CD14-positive monocyte (primary cell): Measurements from ENCODE around the gene SLC24A3. TPM values are rescaled to one million over a fixed set of nuclear protein-coding genes. Genes with fewer than 3 reads are reported as not detected.

Source experiments
- DNase-seq, 3 donors: peaks; one replicate each; pipeline ENCODE4 v3.0.0-alpha.2; 2011 to 2022
- H2AFZ ChIP-seq: 2 replicates; pipeline ENCODE4 v1.6.0; 2012; ENCODE audit warnings: mild to moderate bottlenecking, low read depth, low read length, inconsistent platforms; ENCODE audit not compliant: insufficient read depth, poor library complexity, severe bottlenecking
- H3K27ac ChIP-seq, 2 donors: 1 replicate in 1 of 2; 2 replicates in 1 of 2; pipeline ENCODE4 v1.5.1; 2012 to 2013; ENCODE audit warnings: low read length in 2 of 2, control low read depth in 1 of 2, inconsistent platforms in 1 of 2, low read depth in 1 of 2, mild to moderate bottlenecking in 1 of 2
- H3K27me3 ChIP-seq, 2 donors: one replicate each; pipeline versions ENCODE4 v1.6.0 to v1.6.1; 2011 to 2013; ENCODE audit warnings: low read length in 2 of 2; ENCODE audit not compliant: control insufficient read depth in 2 of 2, insufficient read depth in 2 of 2
- H3K36me3 ChIP-seq, 2 donors: replicated peaks in 1 of 2; 1 replicate in 1 of 2; 2 replicates in 1 of 2; pipeline versions ENCODE4 v1.5.1 to v1.6.1; 2012 to 2013; ENCODE audit warnings: low read length in 2 of 2, control low read depth in 1 of 2, inconsistent platforms in 1 of 2, mild to moderate bottlenecking in 1 of 2; ENCODE audit not compliant: insufficient read depth in 2 of 2, control insufficient read depth in 1 of 2
- H3K4me1 ChIP-seq, 2 donors: 1 replicate in 1 of 2; 2 replicates in 1 of 2; pipeline versions ENCODE4 v1.5.1 to v1.6.1; 2012 to 2013; ENCODE audit warnings: low read length in 2 of 2, control low read depth in 1 of 2, inconsistent platforms in 1 of 2, mild to moderate bottlenecking in 1 of 2, moderate library complexity in 1 of 2; ENCODE audit not compliant: insufficient read depth in 2 of 2, control insufficient read depth in 1 of 2
- H3K4me2 ChIP-seq: replicated peaks from 2 replicates; pipeline ENCODE3; 2012; ENCODE audit warnings: low read length, moderate library complexity, mild to moderate bottlenecking; ENCODE audit not compliant: poor library complexity, severe bottlenecking; ENCODE audit errors: extremely low read depth
- H3K4me3 ChIP-seq, 3 experiments: fragments of 200-600 bp in 1 of 3; sonication (generic) in 1 of 3; replicated peaks in 1 of 3; 1 replicate in 2 of 3; 2 replicates in 1 of 3; pipeline ENCODE4 v1.5.1; 2011 to 2013; ENCODE audit warnings: low read length in 3 of 3, mild to moderate bottlenecking in 3 of 3, control low read depth in 2 of 3, low read depth in 2 of 3, inconsistent platforms in 1 of 3, moderate library complexity in 1 of 3
- H3K79me2 ChIP-seq: 2 replicates; pipeline ENCODE4 v1.6.0; 2012; ENCODE audit warnings: mild to moderate bottlenecking, control low read depth, inconsistent platforms, low read length, moderate library complexity; ENCODE audit not compliant: insufficient read depth
- H3K9ac ChIP-seq: 2 replicates; pipeline ENCODE4 v1.6.0; 2017; ENCODE audit warnings: low read length, mild to moderate bottlenecking; ENCODE audit not compliant: insufficient read depth, poor library complexity, severe bottlenecking
- H3K9me3 ChIP-seq, 2 donors: replicated peaks in 1 of 2; 1 replicate in 1 of 2; 2 replicates in 1 of 2; pipeline versions ENCODE4 v1.5.1 to v1.6.1; 2012 to 2013; ENCODE audit warnings: low read length in 2 of 2, control low read depth in 1 of 2; ENCODE audit not compliant: control insufficient read depth in 1 of 2, insufficient read depth in 1 of 2
- H4K20me1 ChIP-seq: 2 replicates; pipeline ENCODE4 v1.6.0; 2012; ENCODE audit warnings: mild to moderate bottlenecking, low read length, control low read depth, moderate library complexity; ENCODE audit not compliant: insufficient read depth
- H3K27ac Mint-ChIP-seq, 7 donors: one replicate each; pipeline ENCODE4 v1.8.0; 2020; ENCODE audit warnings: mild to moderate bottlenecking in 7 of 7, mixed read lengths in 7 of 7, moderate library complexity in 6 of 7, inconsistent platforms in 2 of 7
- H3K27me3 Mint-ChIP-seq, 3 donors: one replicate each; pipeline ENCODE4 v1.8.0; 2021 to 2022; ENCODE audit warnings: low read depth in 3 of 3, mild to moderate bottlenecking in 3 of 3, mixed read lengths in 3 of 3, moderate library complexity in 3 of 3, inconsistent platforms in 1 of 3
- H3K36me3 Mint-ChIP-seq, 2 donors: one replicate each; pipeline ENCODE4 v1.8.0; 2020; ENCODE audit warnings: mixed read lengths in 2 of 2, inconsistent platforms in 1 of 2, mild to moderate bottlenecking in 1 of 2
- H3K4me1 Mint-ChIP-seq: one replicate; pipeline ENCODE4 v1.8.0; 2020; ENCODE audit warnings: mild to moderate bottlenecking, mixed read lengths
- H3K4me3 Mint-ChIP-seq, 2 donors: one replicate each; pipeline ENCODE4 v1.8.0; 2020; ENCODE audit warnings: mild to moderate bottlenecking in 2 of 2, mixed read lengths in 2 of 2, moderate library complexity in 1 of 2
- H3K9me3 Mint-ChIP-seq, 7 donors: one replicate each; pipeline ENCODE4 v1.8.0; 2020 to 2022; ENCODE audit warnings: mixed read lengths in 7 of 7, mild to moderate bottlenecking in 6 of 7, moderate library complexity in 6 of 7, inconsistent platforms in 2 of 7
- CTCF ChIP-seq: fragments of 200-600 bp; IDR thresholded peaks from one replicate; pipeline ENCODE4 v1.8.0; 2022; ENCODE audit warnings: antibody characterized with exemption, mild to moderate bottlenecking
- WGBS: methylation state at CpG from one replicate; pipeline ENCODE4 v1.1.5; 2013; ENCODE audit warnings: missing lambda C conversion rate; ENCODE audit not compliant: insufficient coverage; 5-methylcytosine and 5-hydroxymethylcytosine counted together
- intact Hi-C, 2 donors: fragments of 100-400 bp; cut with micrococcal nuclease; formaldehyde crosslinking; loops; one replicate each; pipeline versions ENCODE4 v1.15.0 to v1.15.1; 2023
- polyA plus RNA-seq, 3 donors: library from polyadenylated mRNA; depleted of rRNA in 1 of 3; unstranded in 2 of 3; stranded (reverse) in 1 of 3; fragments of 300-500 nt in 2 of 3; fragments of >200 nt in 1 of 3; fragmentation: Illumina TruSeq in 2 of 3; gene quantifications; 1 replicate in 2 of 3; 2 replicates in 1 of 3; pipeline ENCODE4 v1.2.3, GENCODE V29; 2012 to 2021

The SLC24A3 gene
- polyA plus RNA-seq, 3 donors, result 0.04 to 0.08 TPM; not detected in 1

DNA sequence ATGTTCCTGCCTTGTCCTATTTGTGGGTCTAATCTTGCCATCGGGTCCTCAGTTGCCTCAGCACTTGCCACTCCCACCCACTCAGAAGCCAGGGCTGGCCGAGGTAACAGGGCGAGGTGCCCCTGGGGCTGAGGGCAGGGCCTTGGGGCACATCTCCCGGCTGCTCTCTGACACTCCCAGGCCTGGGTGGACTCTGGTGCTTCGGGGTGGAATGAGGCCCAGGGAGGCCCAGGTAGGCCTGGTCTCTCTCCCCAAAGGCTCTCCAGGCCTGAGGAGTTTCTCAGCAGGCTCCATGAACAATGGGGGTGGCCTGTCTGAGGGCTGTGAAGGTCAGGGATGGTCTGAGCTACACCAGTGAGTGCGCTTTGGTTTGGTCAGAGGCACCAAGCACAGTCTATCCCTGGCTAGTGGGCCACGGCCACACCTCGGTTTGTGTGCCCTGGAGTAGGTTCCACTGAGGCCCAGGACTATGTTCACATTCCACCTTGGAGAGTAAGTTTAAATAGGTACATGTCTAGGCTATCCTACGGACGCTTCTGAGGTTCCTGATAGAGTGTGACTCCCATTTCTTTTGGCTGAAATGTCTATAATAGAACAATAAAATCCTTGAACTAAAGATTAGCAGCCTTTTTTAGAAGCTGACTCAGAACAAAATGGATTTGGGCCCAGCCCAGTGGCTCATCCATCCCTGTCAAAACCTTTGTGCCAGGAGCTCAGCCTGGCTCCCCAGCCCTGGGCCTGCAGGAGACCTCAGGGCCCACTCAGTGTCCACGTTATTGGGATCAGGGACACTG, 78.8 kb downstream of the SLC24A3 start:
- H3K27me3 ChIP-seq, result no peaks in the 10 kb centered on the region
- peaks cover 0 to 5% (median 2%) of the 10 kb centered on the region in 7 donors for H3K9me3 Mint-ChIP-seq
- H3K4me1 Mint-ChIP-seq, result peaks cover 2% of the 10 kb centered on the region
- H3K36me3 ChIP-seq, result no peaks in the 10 kb centered on the region
- H3K4me1 ChIP-seq, result no peaks in the 10 kb centered on the region
- DNase-seq, result no peak
- TF ChIP-seq CTCF, result no peak
- no peak overlapping the region for H2AFZ ChIP-seq
- no peaks in the 10 kb centered on the region for H3K79me2 ChIP-seq
- intact Hi-C loops, result no loop called here
- H3K4me3 ChIP-seq, result no peak overlapping the region
- no peak overlapping the region for H3K27ac Mint-ChIP-seq
- H3K36me3 Mint-ChIP-seq, result no peaks in the 10 kb centered on the region
- WGBS, result 90% methylated on average over 5 of the region's 11 CpGs
- no peak overlapping the region for H3K9ac ChIP-seq
- H3K4me2 ChIP-seq, result no peak overlapping the region
- H4K20me1 ChIP-seq, result no peaks in the 10 kb centered on the region
- no peaks in the 10 kb centered on the region for H3K9me3 ChIP-seq
- no peak overlapping the region for H3K4me3 Mint-ChIP-seq
- peaks cover 0 to 3% (median 3%) of the 10 kb centered on the region in 3 donors for H3K27me3 Mint-ChIP-seq
- H3K27ac ChIP-seq, result no peak overlapping the region

GRCh38 chr20:19291818-19292132, 79.3 kb downstream of the SLC24A3 start:
- no CpG with 5 or more reads among the region's 2 CpGs for WGBS
- DNase-seq, result no peak
- H3K27me3 ChIP-seq, result no peaks in the 10 kb centered on the region
- no peak overlapping the region for H3K4me3 ChIP-seq
- no peaks in the 10 kb centered on the region for H3K36me3 ChIP-seq
- no peaks in the 10 kb centered on the region for H3K79me2 ChIP-seq
- no peak overlapping the region for H3K9ac ChIP-seq
- Mint-ChIP-seq H3K4me3 (no peak overlapping the region), H3K4me1 (peaks cover 2% of the 10 kb centered on the region), H3K36me3 (no peaks in the 10 kb centered on the region), H3K9me3 (peaks cover 0 to 5% (median 0%) of the 10 kb centered on the region in 7 donors), H3K27me3 (peaks cover 0 to 3% (median 3%) of the 10 kb centered on the region in 3 donors), H3K27ac (no peak overlapping the region)
- no peak for TF ChIP-seq CTCF
- no peak overlapping the region for H3K27ac ChIP-seq
- H4K20me1 ChIP-seq, result no peaks in the 10 kb centered on the region
- H3K4me1 ChIP-seq, result no peaks in the 10 kb centered on the region
- intact Hi-C loops, result no loop called here
- H2AFZ ChIP-seq, result no peak overlapping the region
- H3K9me3 ChIP-seq, result no peaks in the 10 kb centered on the region
- no peak overlapping the region for H3K4me2 ChIP-seq
